ENCODE results near the gene VEPH1.

VEPH1 gene

DNA sequence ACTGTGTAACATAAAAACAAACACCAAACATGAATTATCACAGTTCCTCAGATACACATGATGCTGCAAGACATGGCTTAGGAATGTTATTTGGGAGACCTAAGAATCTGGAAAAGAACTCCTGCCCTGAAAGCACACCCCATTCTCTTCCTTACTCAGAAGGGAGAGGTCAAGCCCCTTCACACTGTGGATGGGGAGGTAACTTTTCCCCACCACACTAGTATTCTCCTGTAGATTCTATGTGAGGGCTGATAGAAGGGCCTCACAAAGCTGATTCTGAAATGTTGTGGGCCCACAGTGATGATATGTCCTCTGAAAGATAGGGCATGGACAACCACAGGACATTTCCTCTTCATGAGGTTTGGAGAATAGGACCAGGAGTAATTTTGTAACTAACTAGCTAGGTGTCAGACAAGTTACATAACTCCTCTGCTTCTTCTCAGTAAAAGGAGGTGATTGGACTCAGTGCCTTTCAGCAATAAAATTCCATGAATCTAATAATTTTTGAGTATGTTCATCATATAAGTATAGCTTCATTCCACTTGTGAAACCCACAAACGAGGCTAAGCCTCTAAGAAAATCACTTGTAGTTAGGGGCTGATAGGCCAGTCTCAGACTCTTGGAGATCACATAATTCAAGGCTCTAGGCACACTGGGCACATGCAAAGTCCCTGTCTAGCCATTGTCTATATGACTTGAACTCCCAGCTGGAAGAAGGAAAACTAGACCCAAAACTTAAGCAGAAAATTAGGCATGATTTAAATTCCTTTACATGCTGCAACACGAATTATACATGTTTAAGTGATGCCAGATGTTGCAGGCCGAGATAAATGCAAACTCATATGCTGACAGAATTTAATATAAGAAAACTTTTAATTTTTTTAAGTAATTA, 59.1 kb downstream of the VEPH1 start:
- Histone ChIP-seq H3K9ac (ENCODE audit: low read depth, low read length) (no peak overlapping the region), H3K4me2 (ENCODE audit: low read length) (peak overlapping the region; percentile 6), H3K4me3 (ENCODE audit: low read length) (no peak overlapping the region), H3K36me3 (ENCODE audit: insufficient read depth, low read length) (peaks cover 39% of the 10 kb centered on the region), H3K4me1 (ENCODE audit: control insufficient read depth, insufficient read depth, low read length) (peaks cover 45% of the 10 kb centered on the region), H3K9me3 (replicated peaks; ENCODE audit: low read length) (no peaks in the 10 kb centered on the region), H3K27me3 (ENCODE audit: control insufficient read depth, insufficient read depth, low read length) (no peaks in the 10 kb centered on the region)

DNA sequence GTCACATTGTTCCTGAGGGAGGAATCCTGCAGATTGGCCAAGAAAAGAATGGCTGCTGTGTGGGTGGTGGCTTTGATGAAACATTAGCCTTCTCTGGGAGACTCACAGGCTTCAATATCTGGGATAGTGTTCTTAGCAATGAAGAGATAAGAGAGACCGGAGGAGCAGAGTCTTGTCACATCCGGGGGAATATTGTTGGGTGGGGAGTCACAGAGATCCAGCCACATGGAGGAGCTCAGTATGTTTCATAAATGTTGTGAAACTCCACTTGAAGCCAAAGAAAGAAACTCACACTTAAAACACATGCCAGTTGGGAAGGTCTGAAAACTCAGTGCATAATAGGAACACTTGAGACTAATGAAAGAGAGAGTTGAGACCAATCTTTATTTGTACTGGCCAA, 60.5 kb downstream of the VEPH1 start:
- Histone ChIP-seq H3K27me3 (ENCODE audit: control insufficient read depth, insufficient read depth, low read length) (no peaks in the 10 kb centered on the region), H3K4me2 (ENCODE audit: low read length) (peak overlapping the region; percentile 87), H3K36me3 (ENCODE audit: insufficient read depth, low read length) (peaks cover 54% of the 10 kb centered on the region), H3K4me1 (ENCODE audit: control insufficient read depth, insufficient read depth, low read length) (peaks cover 45% of the 10 kb centered on the region), H3K4me3 (ENCODE audit: low read length) (peak overlapping the region; percentile 50), H3K9ac (ENCODE audit: low read depth, low read length) (no peak overlapping the region), H3K9me3 (replicated peaks; ENCODE audit: low read length) (no peaks in the 10 kb centered on the region)

DNA sequence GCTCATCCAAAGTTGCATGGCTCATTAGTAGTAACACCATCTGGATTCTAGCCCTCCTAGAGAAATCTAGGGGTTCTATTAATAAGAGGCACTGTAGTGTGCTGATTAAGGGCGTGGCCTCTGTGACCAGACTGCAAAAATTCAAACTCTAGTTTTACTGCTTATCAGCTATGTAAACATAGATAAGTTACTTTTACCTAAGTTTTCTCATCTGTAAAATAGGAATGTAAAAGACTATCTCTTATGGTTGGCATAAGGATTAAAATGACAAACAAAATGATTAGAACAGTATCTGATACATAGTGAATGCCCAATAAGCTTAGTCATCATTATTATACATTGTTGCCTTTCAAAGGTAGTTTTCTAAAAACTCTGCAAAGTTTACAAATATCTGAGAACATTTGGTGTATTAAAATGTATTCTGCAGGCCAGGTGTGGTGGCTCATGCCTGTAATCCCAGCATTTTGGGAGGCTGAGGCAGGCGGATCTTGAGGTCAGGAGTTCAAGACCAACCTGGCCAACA, 62.1 kb downstream of the VEPH1 start:
- Histone ChIP-seq H3K9me3 (replicated peaks; ENCODE audit: low read length) (no peaks in the 10 kb centered on the region), H3K4me1 (ENCODE audit: control insufficient read depth, insufficient read depth, low read length) (peaks cover 37% of the 10 kb centered on the region), H3K27me3 (ENCODE audit: control insufficient read depth, insufficient read depth, low read length) (no peaks in the 10 kb centered on the region), H3K9ac (ENCODE audit: low read depth, low read length) (no peak overlapping the region), H3K4me2 (ENCODE audit: low read length) (peak overlapping the region; percentile 87), H3K36me3 (ENCODE audit: insufficient read depth, low read length) (peaks cover 55% of the 10 kb centered on the region), H3K4me3 (ENCODE audit: low read length) (peak overlapping the region; percentile 80)

DNA sequence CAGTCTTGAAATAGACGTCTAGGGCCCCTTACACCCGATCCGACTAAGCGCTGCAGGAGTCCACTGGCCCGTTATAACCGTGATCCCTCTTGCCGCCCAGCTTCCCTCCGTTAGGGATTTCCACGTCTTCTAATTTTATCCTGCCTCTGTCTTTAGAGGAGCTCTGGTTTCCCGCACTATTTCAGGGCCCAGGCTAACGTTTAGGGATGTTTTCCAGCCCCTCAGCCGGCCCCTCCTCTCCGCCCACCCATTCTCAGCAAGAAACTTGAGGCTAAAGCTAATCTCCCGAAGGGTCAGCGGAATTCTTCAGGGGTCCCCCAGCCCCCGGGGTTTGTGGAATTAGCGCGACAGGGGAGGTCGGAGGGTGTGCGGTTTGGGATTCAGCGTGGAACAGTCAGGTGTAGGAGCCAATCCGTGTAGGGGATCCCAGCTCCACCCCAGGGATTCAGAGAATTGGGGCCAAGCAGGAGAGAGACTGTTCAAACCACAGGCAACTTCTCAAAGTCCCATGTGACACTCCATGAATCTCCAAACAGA, 65.0 kb downstream of the VEPH1 start:
- Histone ChIP-seq H3K4me1 (ENCODE audit: control insufficient read depth, insufficient read depth, low read length) (peaks cover 22% of the 10 kb centered on the region), H3K4me2 (ENCODE audit: low read length) (peak overlapping the region; percentile 87), H3K27me3 (ENCODE audit: control insufficient read depth, insufficient read depth, low read length) (no peaks in the 10 kb centered on the region), H3K9ac (ENCODE audit: low read depth, low read length) (peak overlapping the region; percentile 85), H3K9me3 (replicated peaks; ENCODE audit: low read length) (no peaks in the 10 kb centered on the region), H3K36me3 (ENCODE audit: insufficient read depth, low read length) (peaks cover 51% of the 10 kb centered on the region), H3K4me3 (ENCODE audit: low read length) (peak overlapping the region; percentile 80)

DNA sequence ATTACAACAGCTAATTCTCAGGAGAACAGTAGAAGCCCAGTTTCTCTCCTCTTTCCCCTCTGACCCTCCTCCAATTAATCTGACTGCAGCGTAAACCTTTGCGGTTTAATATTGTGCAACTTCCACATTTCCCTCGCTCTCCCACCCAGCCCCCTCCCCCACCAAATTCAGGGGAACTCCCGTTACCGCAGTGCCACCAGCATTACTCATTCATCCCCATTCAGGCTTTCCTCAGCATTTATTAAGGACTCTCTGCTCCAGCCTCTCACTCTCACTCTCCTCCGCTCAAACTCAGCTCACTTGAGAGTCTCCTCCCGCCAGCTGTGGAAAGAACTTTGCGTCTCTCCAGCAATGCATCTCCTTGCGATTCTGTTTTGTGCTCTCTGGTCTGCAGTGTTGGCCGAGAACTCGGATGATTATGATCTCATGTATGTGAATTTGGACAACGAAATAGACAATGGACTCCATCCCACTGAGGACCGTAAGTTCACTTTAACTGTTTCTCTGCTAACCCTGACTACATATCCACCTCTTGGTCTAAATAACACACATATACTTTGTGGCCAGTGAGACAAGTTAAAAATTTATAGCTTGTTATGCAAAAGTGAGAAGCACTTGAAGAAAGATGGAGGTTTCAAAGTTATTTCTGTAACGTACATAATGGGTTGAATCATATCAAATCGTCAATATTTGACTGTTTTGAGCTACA, 66.5 kb downstream of the VEPH1 start, which contains the start of gene PTX3:
TSS of gene PTX3 (plus strand) at position 268 of the 709 bp plus-strand sequence. CDS start at position 352, 84 bp downstream.
- Histone ChIP-seq H3K27me3 (ENCODE audit: control insufficient read depth, insufficient read depth, low read length) (no peaks in the 10 kb centered on the region), H3K4me3 (ENCODE audit: low read length) (peak within 1 kb of the TSS; percentile 80), H3K9ac (ENCODE audit: low read depth, low read length) (peak within 1 kb of the TSS; percentile 85), H3K4me2 (ENCODE audit: low read length) (peak within 1 kb of the TSS; percentile 87), H3K36me3 (ENCODE audit: insufficient read depth, low read length) (peaks cover 36% of the 10 kb centered on the region), H3K9me3 (replicated peaks; ENCODE audit: low read length) (no peaks in the 10 kb centered on the region), H3K4me1 (ENCODE audit: control insufficient read depth, insufficient read depth, low read length) (peaks cover 11% of the 10 kb centered on the region)

DNA sequence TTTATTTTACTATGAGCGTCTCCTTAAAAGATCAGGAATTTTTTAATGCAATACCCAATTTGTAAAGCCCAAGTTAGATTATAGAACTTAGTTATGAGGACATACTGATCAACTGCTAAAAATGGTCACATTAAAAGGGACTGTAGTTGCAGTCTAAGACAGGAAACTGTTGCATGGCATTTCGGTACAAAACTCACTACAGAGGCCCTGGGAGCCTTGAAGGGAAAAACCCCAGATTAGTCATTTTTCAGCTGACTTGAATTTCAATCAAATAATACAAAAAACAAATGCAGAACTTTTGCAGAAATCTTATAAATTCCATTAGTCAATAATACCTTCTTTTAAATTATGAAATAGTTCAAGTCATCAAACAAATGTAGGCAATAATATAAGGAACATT, 73.5 kb downstream of the VEPH1 start:
- no peak overlapping the region for H3K9ac ChIP-seq (ENCODE audit: low read depth, low read length)
- no peaks in the 10 kb centered on the region for H3K9me3 ChIP-seq (replicated peaks; ENCODE audit: low read length)
- no peaks in the 10 kb centered on the region for H3K36me3 ChIP-seq (ENCODE audit: insufficient read depth, low read length)
- peak overlapping the region; percentile 30 for H3K4me2 ChIP-seq (ENCODE audit: low read length)
- H3K27me3 ChIP-seq (ENCODE audit: control insufficient read depth, insufficient read depth, low read length) = no peaks in the 10 kb centered on the region
- H3K4me1 ChIP-seq (ENCODE audit: control insufficient read depth, insufficient read depth, low read length) = peaks cover 16% of the 10 kb centered on the region
- H3K4me3 ChIP-seq (ENCODE audit: low read length) = no peak overlapping the region

DNA sequence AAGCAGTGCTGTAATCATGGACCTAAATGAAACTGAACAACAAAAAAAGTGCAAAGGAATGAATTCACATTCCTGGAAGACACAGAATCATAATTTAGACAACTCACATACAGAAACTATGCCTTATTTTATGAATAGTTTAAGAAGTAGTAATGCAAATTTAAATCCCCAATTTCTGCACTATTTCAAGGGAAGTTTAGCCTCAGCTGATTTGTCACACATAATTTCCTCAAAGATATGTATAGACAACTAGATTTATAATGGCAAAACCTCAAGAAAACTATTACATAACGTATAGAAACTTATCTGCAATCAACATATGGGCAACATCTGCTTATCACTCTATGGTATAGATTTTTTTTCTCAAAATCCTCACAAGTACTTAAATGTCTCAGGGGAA, 74.4 kb downstream of the VEPH1 start:
- Histone ChIP-seq H3K36me3 (ENCODE audit: insufficient read depth, low read length) (no peaks in the 10 kb centered on the region), H3K4me3 (ENCODE audit: low read length) (no peak overlapping the region), H3K9me3 (replicated peaks; ENCODE audit: low read length) (no peaks in the 10 kb centered on the region), H3K4me1 (ENCODE audit: control insufficient read depth, insufficient read depth, low read length) (peaks cover 16% of the 10 kb centered on the region), H3K4me2 (ENCODE audit: low read length) (no peak overlapping the region), H3K27me3 (ENCODE audit: control insufficient read depth, insufficient read depth, low read length) (no peaks in the 10 kb centered on the region), H3K9ac (ENCODE audit: low read depth, low read length) (no peak overlapping the region)

DNA sequence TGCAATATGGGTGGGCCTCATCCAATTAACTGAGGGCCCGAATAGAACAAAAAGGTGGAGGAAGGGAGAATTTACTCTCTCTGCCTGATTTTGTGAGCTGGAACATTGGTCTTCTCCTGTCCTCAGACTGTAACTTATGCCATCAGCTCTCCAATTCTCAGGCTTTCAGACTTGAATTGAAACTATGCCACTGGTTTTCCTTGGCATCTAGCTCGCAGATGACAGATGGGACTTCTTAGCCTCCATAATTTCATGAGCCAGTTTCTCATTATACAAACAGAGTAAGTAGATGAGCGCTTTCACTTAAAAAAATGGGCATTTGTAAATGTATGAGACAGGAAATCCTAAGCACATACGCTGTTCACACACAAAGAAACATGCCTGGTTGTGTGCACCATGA, 75.3 kb downstream of the VEPH1 start:
- no peaks in the 10 kb centered on the region for H3K9me3 ChIP-seq (replicated peaks; ENCODE audit: low read length)
- H3K4me3 ChIP-seq (ENCODE audit: low read length) = no peak overlapping the region
- H3K36me3 ChIP-seq (ENCODE audit: insufficient read depth, low read length) = no peaks in the 10 kb centered on the region
- H3K4me1 ChIP-seq (ENCODE audit: control insufficient read depth, insufficient read depth, low read length) = peaks cover 25% of the 10 kb centered on the region
- no peak overlapping the region for H3K9ac ChIP-seq (ENCODE audit: low read depth, low read length)
- H3K4me2 ChIP-seq (ENCODE audit: low read length) = no peak overlapping the region
- no peaks in the 10 kb centered on the region for H3K27me3 ChIP-seq (ENCODE audit: control insufficient read depth, insufficient read depth, low read length)

DNA sequence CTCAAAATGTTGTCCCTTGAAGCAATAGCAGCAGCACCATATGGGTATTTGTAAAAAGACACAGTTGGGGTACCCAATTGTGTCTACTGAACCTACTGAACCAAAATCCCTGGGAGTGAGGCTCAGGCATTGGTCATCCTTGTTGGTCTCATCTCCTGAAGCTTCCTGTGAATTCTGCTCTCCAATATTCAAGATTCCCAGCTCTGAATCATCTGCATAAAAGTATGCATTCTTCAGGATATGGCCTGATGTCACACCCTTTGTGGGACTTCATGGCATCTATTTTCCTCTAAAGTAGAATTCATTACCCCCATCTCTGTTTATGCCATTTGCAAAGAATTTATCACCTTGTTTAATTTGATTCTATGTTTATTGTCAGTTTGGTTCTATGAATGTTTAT, 79.9 kb downstream of the VEPH1 start:
- Histone ChIP-seq H3K4me1 (ENCODE audit: control insufficient read depth, insufficient read depth, low read length) (peaks cover 10% of the 10 kb centered on the region), H3K9ac (ENCODE audit: low read depth, low read length) (no peak overlapping the region), H3K36me3 (ENCODE audit: insufficient read depth, low read length) (no peaks in the 10 kb centered on the region), H3K4me3 (ENCODE audit: low read length) (no peak overlapping the region), H3K4me2 (ENCODE audit: low read length) (no peak overlapping the region), H3K27me3 (ENCODE audit: control insufficient read depth, insufficient read depth, low read length) (no peaks in the 10 kb centered on the region), H3K9me3 (replicated peaks; ENCODE audit: low read length) (no peaks in the 10 kb centered on the region)

DNA sequence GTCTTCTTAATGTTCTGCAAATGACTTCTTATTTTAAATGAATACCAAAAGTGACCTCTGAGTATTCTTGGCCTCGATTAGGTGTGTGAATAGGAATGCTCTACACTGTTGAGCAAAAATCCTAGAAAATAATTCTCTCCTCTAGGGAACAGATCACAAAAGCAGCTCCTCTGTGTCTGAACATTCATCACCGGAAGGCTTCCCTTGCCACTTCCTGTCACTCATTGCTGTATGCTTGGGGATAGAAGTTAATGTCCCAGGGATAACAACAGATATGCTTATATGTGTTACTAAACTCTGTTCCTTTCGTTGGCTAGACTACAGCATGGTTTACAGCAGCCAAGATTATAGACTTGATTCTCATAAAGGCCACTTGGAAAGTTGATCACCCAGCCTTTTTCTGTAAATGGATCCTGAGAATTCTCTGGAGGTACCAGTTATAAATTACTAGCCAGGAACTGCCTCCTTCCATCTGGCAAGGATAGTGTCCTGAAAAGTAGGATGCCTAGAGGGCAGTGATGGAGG, 82.5 kb downstream of the VEPH1 start:
- H3K9ac ChIP-seq (ENCODE audit: low read depth, low read length) = no peak overlapping the region
- H3K27me3 ChIP-seq (ENCODE audit: control insufficient read depth, insufficient read depth, low read length) = no peaks in the 10 kb centered on the region
- peaks cover 33% of the 10 kb centered on the region for H3K4me1 ChIP-seq (ENCODE audit: control insufficient read depth, insufficient read depth, low read length)
- H3K9me3 ChIP-seq (replicated peaks; ENCODE audit: low read length) = no peaks in the 10 kb centered on the region
- H3K4me3 ChIP-seq (ENCODE audit: low read length) = no peak overlapping the region
- H3K36me3 ChIP-seq (ENCODE audit: insufficient read depth, low read length) = no peaks in the 10 kb centered on the region
- H3K4me2 ChIP-seq (ENCODE audit: low read length) = no peak overlapping the region

DNA sequence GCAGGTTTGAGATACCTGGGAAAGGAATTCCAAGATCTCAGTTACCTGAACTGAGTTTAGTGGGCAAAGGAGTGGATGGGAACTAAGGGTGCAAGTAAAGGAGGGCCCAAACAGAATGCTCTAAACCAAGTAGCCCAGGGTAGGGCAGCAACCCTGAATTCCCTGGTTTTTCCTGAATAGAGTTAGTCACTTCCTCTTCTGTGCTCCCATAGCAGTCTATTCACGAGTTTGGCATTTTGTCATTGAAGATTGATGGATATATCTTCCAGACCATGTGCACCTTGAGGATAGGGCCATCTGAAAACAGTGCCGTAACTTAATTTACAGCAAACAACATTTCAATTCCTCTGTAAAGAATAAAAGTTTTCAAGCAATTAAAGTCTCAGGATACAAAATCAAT, 85.1 kb downstream of the VEPH1 start:
- Histone ChIP-seq H3K9ac (ENCODE audit: low read depth, low read length) (no peak overlapping the region), H3K27me3 (ENCODE audit: control insufficient read depth, insufficient read depth, low read length) (no peaks in the 10 kb centered on the region), H3K4me3 (ENCODE audit: low read length) (no peak overlapping the region), H3K4me2 (ENCODE audit: low read length) (no peak overlapping the region), H3K9me3 (replicated peaks; ENCODE audit: low read length) (no peaks in the 10 kb centered on the region), H3K36me3 (ENCODE audit: insufficient read depth, low read length) (no peaks in the 10 kb centered on the region), H3K4me1 (ENCODE audit: control insufficient read depth, insufficient read depth, low read length) (peaks cover 25% of the 10 kb centered on the region)
